Esophagus (tissue), 2 donors: Measurements from ENCODE around the gene TAS1R3. TPM values are rescaled to one million over a fixed set of nuclear protein-coding genes. Genes with fewer than 3 reads are reported as not detected.

Experiments
- H3K27ac ChIP-seq, 2 donors: one replicate each; pipeline ENCODE4 v1.5.1; 2013; ENCODE audit warnings: low read depth in 2 of 2, mild to moderate bottlenecking in 2 of 2, inconsistent platforms in 1 of 2, low read length in 1 of 2, moderate library complexity in 1 of 2
- H3K27me3 ChIP-seq, 2 donors: one replicate each; pipeline ENCODE4 v1.6.1; 2013; ENCODE audit warnings: low read length in 2 of 2, control low read depth in 1 of 2, mild to moderate bottlenecking in 1 of 2; ENCODE audit not compliant: insufficient read depth in 2 of 2, control insufficient read depth in 1 of 2
- H3K36me3 ChIP-seq, 2 donors: one replicate each; pipeline ENCODE4 v1.6.1; 2013; ENCODE audit warnings: low read length in 1 of 2; ENCODE audit not compliant: control insufficient read depth in 2 of 2, insufficient read depth in 2 of 2
- H3K4me1 ChIP-seq, 2 donors: one replicate each; pipeline ENCODE4 v1.6.1; 2013; ENCODE audit warnings: low read length in 1 of 2; ENCODE audit not compliant: control insufficient read depth in 2 of 2, insufficient read depth in 2 of 2
- H3K4me3 ChIP-seq, 2 donors: one replicate each; pipeline ENCODE4 v1.5.1; 2013; ENCODE audit warnings: low read length in 2 of 2, mild to moderate bottlenecking in 2 of 2, low read depth in 1 of 2, moderate library complexity in 1 of 2
- H3K9me3 ChIP-seq, 2 donors: one replicate each; pipeline ENCODE4 v1.6.1; 2013; ENCODE audit warnings: mild to moderate bottlenecking in 2 of 2, low read depth in 1 of 2, low read length in 1 of 2, moderate library complexity in 1 of 2; ENCODE audit not compliant: control insufficient read depth in 2 of 2, insufficient read depth in 1 of 2
- WGBS, 2 donors: extraction: QIAGEN DNeasy Blood & Tissue Kit; methylation state at CpG; one replicate each; pipeline ENCODE4 v1.1.7; 2013; 5-methylcytosine and 5-hydroxymethylcytosine counted together
- polyA plus RNA-seq, 2 donors: library from polyadenylated mRNA; stranded (reverse); fragments of 200-250 nt; gene quantifications; one replicate each; pipeline ENCODE4 v1.2.3, GENCODE V29; 2013
- donor health status: healthy with polysubstance abuse.
- donor health status: Bipolar disorder and iron deficiency.

Gene TAS1R3
- polyA plus RNA-seq, 2 donors = 0.28 to 1.9 TPM

GRCh38 chr1:1344655-1345361 is 13.7 kb downstream of the TAS1R3 start:
- Histone ChIP-seq H3K4me1 (peaks cover 24 to 48% of the 10 kb centered on the region in 2 donors), H3K36me3 (peaks cover 0 to 31% of the 10 kb centered on the region in 2 donors), H3K4me3 (peak overlapping the region; percentile 5 to 37), H3K27me3 (no peaks in the 10 kb centered on the region), H3K27ac (peak overlapping the region; percentile 93 to 94), H3K9me3 (no peaks in the 10 kb centered on the region)
- 52 to 61% methylated on average over 13 to 15 of the region's 15 CpGs for WGBS, 2 donors

- Histone ChIP-seq H3K9me3 (no peaks in the 10 kb centered on the region), H3K27me3 (no peaks in the 10 kb centered on the region), H3K27ac (peak overlapping the region; percentile 92 to 94), H3K4me1 (peaks cover 24 to 48% of the 10 kb centered on the region in 2 donors), H3K36me3 (peaks cover 0 to 25% of the 10 kb centered on the region in 2 donors), H3K4me3 (peak overlapping the region; percentile 5 to 24)
- WGBS, 2 donors = 56 to 60% methylated on average over 16 of the region's 16 CpGs
Measured at GRCh38 chr1:1345384-1345783, 14.3 kb downstream of the TAS1R3 start.

DNA sequence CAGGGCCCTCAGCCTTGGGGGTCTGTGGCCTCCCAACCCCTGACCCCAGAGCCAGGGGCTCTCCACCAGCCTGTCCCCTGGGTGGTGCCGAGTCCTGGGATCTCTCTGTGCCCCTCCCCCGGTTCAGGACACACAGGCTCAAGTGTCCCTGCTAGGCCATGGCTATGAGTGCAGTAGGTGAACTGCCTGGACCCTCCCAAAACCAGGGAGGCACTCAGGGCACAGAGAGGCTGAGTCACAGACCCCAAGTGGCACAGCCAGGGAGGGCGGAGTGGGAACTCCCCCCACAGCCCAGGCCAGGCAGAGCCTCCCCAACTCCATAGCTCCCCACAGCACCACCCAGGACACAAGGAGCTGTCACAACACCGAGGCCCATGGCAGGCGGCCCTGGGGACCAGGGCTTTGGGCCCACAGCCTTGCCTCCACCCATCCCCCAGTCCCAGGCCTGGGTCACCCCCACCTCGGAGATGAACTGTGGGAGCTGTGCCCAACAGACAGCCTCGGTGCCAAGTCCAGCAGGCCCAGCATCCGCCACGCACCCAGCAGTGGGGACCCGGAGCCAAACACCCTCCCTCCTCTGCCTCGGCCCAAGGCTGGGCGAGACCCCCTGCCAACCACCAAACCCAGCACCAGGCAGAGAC is 14.9 kb downstream of the TAS1R3 start:
- Histone ChIP-seq H3K9me3 (no peaks in the 10 kb centered on the region), H3K4me1 (peaks cover 24 to 44% of the 10 kb centered on the region in 2 donors), H3K27me3 (no peaks in the 10 kb centered on the region), H3K36me3 (peaks cover 0 to 19% of the 10 kb centered on the region in 2 donors), H3K27ac (peak overlapping the region; percentile 92 to 94), H3K4me3 (peak overlapping the region; percentile 8 to 96)
- WGBS, 2 donors = 61% methylated on average over 11 to 12 of the region's 12 CpGs

DNA sequence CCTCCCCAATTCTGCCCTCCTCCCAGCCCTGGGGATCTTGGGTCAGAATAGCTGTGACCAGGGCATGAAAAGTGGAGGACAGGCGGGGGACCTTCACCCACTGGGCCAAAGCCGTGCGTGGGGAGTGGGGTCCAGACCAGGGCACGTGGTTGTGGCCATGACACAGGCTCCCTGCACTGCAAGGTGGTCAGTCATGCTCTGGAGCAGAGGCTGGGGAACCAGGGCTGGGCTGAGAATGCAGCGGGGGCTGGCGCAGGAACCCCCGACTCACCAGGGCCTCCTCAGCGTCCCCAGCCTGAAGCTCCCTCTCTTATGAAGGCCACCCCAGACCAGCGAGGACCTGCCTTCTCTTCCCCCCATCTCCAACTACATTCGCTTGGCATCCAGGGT is 15.4 kb downstream of the TAS1R3 start:
- H3K27me3 ChIP-seq = no peaks in the 10 kb centered on the region
- peaks cover 24 to 44% of the 10 kb centered on the region in 2 donors for H3K4me1 ChIP-seq
- peak overlapping the region in 1 of 2 donors; percentile 97 for H3K27ac ChIP-seq
- peaks cover 0 to 14% of the 10 kb centered on the region in 2 donors for H3K36me3 ChIP-seq
- no peaks in the 10 kb centered on the region for H3K9me3 ChIP-seq
- whole genome bisulfite sequencing, 2 donors = 86 to 89% methylated on average over 10 of the region's 10 CpGs
- peak overlapping the region in 1 of 2 donors; percentile 96 for H3K4me3 ChIP-seq

DNA sequence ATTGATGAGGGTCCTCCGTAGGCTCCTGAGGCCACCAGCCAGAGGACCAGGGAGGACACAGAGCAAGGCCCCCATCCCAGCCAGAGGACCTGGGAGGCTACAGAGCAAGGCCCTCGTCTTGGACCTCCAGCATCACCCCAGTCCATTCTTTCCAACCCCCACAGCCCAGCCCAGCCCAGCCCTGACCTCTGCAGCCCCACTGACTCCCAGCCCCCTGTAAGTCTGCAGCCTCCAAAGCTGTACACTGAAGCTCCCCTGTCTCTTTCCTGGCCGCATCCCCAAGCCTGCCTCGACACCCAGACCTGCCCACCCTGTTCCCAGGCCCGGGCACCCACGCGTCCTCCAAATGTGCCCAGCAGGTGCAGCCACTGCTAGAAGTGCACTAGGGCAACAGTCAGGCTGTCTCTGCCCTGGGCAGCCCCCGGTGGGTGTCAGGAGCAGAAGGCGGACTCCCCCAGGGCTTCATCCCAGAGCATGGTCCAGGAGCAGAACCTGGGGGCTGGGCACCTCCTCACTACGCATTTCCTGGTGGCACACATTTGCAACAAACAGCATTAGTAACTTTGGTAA is 16.0 kb downstream of the TAS1R3 start:
- Histone ChIP-seq H3K4me3 (peak overlapping the region; percentile 85 to 96), H3K27ac (peak overlapping the region; percentile 88 to 97), H3K27me3 (no peaks in the 10 kb centered on the region), H3K36me3 (peaks cover 0 to 8% of the 10 kb centered on the region in 2 donors), H3K4me1 (peaks cover 24 to 44% of the 10 kb centered on the region in 2 donors), H3K9me3 (no peaks in the 10 kb centered on the region)
- 67 to 73% methylated on average over 10 of the region's 10 CpGs for WGBS, 2 donors

DNA sequence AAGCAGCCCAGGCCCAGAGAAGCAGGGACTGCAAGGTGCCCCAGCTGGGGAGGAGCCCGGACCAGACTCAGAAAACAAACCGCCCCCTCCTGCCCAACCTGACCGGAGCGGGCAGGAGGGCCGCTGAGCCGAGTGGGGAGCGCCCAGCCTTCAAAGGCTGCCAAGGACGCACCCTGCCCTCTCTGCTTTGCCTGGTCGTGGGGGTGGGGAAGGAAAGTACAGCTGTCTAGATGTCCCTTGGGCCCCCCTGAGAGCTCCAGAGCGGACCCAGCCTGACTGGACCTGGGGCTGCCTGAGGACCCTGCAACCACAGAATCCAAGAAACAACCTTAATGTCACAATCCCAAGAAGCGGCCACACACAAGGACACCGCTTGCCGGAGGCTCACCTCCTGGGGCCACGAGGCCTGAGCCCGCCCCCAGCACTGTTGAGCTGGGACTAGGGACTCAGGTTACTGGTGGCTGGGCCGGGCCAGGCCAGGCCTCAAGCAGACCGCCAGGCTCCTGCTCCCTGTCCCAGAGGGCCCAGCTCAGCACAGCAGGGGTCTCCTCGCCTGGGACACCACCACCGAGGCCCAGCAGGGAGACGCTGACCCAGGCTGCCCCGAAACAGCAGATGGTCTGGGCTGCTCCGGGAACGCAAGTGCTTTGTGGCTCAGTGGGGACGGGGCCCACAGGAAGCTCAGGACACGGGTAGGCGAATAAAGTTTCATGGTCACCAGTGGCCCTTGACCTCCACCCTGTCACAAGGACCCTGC is 16.8 kb downstream of the TAS1R3 start:
- H3K27ac ChIP-seq = peak overlapping the region; percentile 88 to 97

GRCh38 chr1:1348420-1349255 is 17.6 kb downstream of the TAS1R3 start:
- 1% methylated on average over 81 to 109 of the region's 109 CpGs for WGBS, 2 donors
- peak overlapping the region; percentile 85 to 96 for H3K4me3 ChIP-seq
- peaks cover 24 to 45% of the 10 kb centered on the region in 2 donors for H3K4me1 ChIP-seq
- peaks cover 0 to 6% of the 10 kb centered on the region in 2 donors for H3K36me3 ChIP-seq
- no peaks in the 10 kb centered on the region for H3K9me3 ChIP-seq
- H3K27ac ChIP-seq = peak overlapping the region; percentile 88 to 97
- peaks cover 0 to 3% of the 10 kb centered on the region in 2 donors for H3K27me3 ChIP-seq

More for the DNA sequence above, 16.8 kb downstream of the TAS1R3 start:
- Histone ChIP-seq H3K36me3 (peaks cover 0 to 6% of the 10 kb centered on the region in 2 donors), H3K9me3 (no peaks in the 10 kb centered on the region), H3K4me1 (peaks cover 24 to 44% of the 10 kb centered on the region in 2 donors), H3K27me3 (no peaks in the 10 kb centered on the region), H3K4me3 (peak overlapping the region; percentile 85 to 96)
- WGBS, 2 donors = 24 to 29% methylated on average over 26 of the region's 26 CpGs

DNA sequence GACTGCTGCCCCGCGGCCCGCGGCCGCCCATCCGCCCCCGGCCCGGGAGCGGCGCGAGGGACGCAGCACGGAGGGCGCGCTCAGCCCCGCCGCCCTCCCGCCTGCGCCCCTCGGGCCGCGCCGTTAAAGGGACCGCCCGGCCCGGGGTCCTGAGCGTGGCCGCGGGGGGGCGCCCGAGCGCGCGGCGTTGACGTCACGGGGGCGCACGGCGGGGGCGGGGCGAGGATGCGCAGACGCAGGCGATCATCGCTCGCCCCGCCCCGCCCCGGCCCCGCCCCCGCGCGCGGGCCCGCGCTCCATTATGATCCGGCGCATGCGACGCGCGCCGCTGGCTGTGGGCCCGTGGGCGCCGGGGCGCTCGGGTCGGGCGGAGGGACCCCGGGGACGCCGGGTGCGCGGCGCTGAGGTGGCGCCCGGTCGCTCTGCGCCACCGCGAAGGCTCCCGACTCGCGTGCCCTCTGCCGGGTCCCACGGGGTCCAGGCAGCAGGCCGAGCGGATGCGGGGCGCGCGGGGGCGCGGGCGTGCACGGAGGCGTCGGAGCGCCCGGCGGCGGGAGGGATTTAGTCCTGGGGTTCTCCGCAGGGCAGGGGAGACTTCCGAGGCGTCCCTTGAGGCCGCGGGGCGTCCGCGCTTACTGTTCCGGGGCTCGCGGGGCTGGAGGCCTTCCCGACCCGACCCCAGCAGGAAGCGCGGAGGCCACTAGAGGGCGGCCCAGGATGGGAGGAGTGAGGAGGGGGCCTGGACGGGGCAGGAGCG is 18.4 kb downstream of the TAS1R3 start, which contains the start of gene DVL1:
Gene DVL1 (minus strand): TSS at position 163 of the 757 bp plus-strand sequence. CDS start 353 bp downstream, outside the sequence.
- peak within 1 kb of the TSS; percentile 85 to 96 for H3K4me3 ChIP-seq
- peaks cover 29 to 44% of the 10 kb centered on the region in 2 donors for H3K4me1 ChIP-seq
- WGBS, 2 donors = 1% methylated on average over 86 to 121 of the region's 122 CpGs

More for the DNA sequence above, 18.4 kb downstream of the TAS1R3 start, which contains the start of gene DVL1:
- peaks cover 0 to 1% of the 10 kb centered on the region in 2 donors for H3K36me3 ChIP-seq
- H3K27ac ChIP-seq = peak within 1 kb of the TSS; percentile 88 to 97
- peaks cover 0 to 3% of the 10 kb centered on the region in 2 donors for H3K27me3 ChIP-seq
- no peaks in the 10 kb centered on the region for H3K9me3 ChIP-seq
